ENCODE results near the gene SIVA1.

SIVA1 gene, protein sequence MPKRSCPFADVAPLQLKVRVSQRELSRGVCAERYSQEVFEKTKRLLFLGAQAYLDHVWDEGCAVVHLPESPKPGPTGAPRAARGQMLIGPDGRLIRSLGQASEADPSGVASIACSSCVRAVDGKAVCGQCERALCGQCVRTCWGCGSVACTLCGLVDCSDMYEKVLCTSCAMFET
- total RNA-seq: 6.1 to 33.9 (median 21.3) reads per million in 18 experiments

DNA sequence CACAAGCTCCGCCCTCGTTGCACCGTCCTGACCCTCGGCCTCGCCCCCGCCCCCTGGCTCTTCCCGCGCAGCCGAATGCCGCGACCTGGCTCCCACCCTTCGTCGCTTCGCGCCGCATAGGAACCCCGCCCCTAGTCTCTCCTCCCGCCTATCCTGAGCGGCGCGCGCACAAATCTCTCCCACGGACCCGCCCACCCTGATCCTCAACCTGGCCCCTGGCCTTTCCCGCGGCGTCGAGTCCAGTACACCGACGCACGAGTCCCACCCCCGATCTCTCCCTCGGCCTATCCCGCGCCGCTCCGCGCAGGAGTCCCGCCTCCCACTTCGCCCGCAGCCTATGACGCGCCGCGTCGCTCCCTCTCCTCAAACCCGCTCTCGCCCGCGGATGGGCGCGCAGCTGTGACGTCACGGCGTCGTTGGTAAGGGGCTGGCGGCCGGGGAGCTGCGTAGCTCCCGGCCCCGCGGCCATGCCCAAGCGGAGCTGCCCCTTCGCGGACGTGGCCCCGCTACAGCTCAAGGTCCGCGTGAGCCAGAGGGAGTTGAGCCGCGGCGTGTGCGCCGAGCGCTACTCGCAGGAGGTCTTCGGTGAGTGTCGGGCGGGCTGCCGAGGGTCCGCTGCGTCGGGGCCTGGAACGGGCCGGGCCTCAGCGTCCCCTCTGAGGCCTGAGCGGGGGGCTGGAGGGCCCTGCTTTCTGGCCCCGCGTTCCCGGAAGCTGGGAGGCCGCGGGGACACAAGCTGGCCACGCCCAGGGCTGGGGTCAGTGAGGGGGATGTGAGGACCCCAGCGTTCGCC lies at the start of gene SIVA1:
TSS of gene SIVA1 (plus strand) at position 413 of the 793 bp plus-strand sequence. CDS start at position 468, 55 bp downstream.
- DNase-seq: peak; percentile 99 to 100

DNA sequence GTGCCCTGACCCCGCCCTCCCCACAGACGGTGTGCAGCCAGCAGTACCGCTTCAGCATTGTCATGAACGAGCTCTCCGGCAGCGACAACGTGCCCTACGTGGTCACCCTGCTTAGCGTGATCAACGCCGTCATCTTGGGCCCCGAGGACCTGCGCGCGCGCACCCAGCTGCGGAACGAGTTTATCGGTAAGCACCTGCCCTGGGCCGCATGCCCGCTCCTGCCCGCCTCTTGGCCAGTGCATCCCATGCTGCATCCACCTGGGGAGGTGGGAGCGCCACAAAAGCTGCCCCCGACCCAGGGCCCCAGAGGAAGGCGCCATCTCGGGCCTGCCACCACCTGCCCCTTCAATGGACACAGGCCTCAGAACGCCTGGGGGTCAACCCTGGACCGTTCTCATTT lies 49.7 kb upstream of the SIVA1 start:
- no peak for DNase-seq

DNA sequence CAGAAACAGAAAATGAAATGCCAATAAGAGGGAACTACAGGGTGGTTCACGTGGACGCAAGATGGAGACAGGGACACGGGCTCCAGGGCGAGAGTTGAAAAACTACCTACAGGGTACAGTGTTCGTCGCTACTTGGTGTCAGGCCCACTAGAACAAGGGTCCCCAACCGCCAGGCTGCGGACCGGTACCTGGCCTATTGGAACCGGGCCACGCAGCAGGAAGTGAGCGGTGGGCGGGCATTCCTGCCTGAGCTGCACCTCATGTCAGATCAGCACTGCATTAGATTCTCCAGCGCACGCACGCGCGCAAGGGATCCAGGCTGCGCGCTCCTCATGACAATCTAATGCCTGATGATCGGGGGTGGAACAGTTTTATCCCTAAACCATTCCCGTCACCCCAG lies 48.7 kb upstream of the SIVA1 start:
- DNase-seq: no peak

DNA sequence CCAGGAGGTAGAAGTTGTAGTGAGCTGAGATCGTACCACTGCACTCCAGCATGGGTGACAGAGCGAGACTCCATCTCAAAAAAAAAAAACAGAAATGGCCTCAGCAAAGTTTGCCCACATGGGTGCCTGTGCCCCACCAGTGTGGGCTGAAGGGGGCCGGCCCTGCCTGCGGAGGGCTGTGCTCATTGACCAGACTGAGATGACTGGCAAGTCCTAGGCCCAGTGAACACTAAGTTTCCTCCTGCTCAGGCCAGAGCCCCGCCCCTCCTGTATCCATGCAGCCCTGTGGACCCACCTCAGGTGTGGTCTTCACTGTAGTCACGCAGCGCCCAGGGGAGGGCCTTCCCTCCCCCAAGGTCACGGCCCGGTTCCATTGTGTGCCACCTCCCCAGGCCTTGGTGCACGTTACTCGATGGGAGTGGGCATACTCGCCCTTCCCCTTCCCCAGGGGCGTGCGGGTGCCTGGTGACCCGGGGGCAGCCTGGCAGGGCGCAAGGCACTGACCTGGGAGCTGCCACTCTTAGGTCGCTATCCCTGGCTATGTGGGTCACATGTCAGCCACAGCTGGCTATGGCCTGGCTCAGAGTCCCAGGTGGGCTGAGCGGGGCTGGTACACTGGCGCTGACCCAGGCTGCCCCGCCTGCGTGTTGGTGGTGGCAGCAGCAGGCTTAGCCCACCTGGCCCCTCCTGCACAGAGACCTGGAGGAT lies 47.5 kb upstream of the SIVA1 start:
- no peak for DNase-seq

DNA sequence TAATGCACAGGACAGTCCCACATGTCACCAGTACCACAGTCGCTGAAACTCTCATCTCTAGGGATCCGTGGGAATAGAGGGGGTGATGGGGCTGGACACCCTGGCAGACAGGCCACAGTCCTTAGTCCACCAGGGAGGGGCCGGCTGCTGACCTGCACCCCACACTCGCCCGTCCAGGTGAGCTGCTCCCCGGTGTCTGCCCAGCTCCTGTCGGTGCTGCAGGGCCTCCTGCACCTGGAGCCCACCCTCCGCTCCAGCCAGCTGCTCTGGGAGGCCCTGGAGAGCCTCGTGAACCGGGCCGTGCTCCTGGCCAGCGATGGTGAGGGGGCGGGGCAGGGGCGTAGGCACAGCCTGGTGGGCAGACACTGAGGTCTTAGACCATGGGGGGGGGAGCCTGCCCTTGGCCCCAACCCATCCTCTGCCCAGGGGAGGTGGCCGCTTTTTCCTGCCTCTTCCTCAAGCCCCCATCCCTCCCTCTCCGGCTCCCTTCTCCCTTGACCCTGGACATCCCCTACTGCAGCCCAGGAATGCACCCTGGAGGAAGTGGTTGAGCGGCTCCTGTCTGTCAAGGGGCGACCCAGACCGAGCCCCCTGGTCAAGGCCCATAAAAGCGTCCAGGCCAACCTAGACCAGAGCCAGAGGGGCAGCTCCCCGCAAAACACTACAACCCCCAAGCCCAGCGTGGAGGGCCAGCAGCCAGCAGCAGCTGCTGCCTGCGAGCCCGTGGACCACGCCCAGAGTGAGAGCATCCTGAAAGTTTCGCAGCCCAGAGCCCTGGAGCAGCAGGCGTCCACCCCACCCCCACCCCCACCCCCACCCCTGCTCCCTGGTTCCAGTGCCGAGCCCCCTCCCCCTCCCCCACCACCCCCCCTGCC lies 46.0 kb upstream of the SIVA1 start:
- DNase-seq: no peak

DNA sequence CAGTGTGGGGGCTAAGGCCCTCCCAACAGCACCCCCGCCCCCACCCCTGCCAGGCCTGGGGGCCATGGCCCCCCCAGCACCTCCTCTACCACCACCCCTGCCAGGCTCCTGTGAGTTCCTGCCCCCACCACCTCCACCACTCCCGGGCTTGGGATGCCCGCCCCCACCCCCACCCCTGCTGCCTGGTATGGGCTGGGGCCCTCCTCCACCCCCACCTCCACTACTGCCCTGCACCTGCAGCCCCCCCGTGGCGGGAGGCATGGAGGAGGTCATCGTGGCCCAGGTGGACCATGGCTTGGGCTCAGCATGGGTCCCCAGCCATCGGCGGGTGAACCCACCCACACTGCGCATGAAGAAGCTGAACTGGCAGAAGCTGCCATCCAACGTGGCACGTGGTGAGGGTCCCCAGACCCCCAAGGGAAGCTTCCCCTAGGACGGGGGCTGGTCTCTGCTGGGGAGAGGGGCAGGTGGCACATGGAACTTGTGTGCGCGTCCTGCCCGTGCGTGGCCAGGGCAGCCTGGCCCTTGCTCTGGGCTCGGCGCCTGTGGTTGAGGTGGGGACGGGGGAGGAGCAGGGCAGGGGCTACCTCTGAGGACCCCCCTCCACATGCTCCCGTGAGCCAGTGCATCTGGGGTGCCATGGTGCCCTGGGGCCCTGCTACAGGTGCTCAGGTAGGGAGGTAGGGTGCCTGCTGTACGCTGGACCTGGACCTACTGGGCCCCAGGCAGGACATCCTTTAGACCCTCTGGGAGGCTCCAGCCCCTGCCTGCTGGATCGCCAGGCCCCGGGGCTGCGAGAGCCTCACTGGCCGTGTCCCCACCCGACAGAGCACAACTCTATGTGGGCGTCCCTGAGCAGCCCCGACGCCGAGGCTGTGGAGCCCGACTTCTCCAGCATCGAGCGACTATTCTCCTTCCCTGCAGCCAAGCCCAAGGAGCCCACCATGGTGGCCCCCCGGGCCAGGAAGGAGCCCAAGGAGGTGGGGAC lies 45.0 kb upstream of the SIVA1 start:
- no peak for DNase-seq

DNA sequence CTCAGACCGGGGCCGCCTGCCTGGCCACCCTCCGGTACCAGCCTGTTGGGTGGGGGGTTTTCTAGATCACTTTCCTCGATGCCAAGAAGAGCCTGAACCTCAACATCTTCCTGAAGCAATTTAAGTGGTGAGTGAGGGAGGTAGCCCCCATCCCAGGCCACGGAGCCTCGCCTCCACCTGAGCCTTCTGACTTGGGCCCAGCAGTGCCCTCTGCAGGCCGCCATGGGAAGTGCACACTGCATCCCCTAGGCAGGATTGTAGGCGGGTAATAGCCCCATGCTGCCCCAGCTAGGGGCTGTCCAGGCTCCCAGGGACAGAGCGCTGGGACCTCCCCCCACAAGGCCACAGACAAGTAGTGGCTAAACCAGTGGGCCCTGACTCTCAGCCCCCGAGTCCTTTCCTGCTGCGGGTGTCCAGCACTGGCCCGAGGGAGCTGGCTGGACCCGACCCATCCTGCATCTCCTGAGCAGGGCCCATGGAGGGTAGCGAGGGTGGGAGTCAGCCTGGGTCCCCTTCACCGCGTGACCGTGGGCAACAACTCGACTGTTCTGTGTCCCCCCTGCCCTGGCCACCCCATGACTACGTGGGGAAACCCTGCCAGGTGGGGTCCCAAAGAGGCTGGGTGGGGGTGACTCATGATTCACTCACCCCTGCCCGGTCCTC lies 44.2 kb upstream of the SIVA1 start:
- peak; percentile 54 to 68 for DNase-seq

DNA sequence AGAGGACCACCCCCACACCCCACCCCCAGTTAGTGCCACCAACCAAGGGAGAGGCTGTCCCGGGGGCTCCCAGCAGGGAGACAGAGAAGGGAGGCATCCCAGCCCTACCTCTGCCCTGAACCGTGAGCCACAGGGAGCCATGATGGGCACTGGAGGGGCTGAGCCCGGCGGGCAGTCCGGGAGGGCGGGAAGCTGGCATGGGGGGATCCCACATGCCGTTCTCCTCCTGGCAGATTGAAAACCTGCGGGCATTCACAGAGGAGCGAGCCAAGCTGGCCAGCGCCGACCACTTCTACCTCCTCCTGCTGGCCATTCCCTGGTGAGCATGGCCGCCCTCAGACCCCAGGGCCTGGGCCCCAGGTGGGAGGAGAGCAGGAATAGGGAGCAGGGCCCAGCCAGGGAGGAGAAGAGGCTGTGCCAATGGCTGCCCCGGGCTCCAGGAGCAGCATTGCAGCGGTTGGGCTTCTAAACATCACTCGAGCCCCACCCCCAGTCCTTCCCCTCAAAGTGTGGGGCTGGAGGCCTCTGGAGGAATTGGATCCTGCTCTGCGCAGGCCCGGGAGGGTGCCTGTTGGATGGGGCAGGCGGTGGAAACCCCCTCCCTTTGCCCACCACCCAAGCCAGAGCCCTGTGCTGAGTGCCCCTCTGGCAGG lies 43.4 kb upstream of the SIVA1 start:
- DNase-seq: no peak

DNA sequence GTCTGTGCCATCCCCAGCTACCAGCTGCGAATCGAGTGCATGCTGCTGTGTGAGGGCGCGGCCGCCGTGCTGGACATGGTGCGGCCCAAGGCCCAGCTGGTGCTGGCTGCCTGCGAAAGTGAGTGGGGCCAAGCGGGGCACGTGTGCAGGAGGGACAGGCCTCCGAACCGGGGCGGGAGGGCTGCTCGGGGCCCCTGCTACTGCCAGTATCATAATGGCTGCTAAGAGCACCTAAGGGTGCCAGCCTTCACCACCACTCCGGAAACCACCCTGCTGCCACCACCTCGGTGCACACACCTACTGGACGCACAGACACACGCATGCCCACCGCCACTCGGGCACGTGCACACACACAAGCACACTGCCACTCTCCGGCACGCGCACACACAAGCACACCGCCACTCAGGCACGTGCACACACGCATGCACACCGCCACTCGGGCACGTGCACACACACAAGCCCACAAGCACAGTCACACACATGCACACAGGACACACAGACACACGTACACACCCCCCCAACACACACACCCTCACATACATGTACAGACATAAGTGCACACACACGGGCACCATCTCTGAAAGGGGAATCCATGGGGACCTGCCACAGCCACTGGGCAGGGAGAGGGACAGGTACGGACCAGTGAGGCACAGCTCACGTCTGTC lies 42.7 kb upstream of the SIVA1 start:
- DNase-seq: no peak

DNA sequence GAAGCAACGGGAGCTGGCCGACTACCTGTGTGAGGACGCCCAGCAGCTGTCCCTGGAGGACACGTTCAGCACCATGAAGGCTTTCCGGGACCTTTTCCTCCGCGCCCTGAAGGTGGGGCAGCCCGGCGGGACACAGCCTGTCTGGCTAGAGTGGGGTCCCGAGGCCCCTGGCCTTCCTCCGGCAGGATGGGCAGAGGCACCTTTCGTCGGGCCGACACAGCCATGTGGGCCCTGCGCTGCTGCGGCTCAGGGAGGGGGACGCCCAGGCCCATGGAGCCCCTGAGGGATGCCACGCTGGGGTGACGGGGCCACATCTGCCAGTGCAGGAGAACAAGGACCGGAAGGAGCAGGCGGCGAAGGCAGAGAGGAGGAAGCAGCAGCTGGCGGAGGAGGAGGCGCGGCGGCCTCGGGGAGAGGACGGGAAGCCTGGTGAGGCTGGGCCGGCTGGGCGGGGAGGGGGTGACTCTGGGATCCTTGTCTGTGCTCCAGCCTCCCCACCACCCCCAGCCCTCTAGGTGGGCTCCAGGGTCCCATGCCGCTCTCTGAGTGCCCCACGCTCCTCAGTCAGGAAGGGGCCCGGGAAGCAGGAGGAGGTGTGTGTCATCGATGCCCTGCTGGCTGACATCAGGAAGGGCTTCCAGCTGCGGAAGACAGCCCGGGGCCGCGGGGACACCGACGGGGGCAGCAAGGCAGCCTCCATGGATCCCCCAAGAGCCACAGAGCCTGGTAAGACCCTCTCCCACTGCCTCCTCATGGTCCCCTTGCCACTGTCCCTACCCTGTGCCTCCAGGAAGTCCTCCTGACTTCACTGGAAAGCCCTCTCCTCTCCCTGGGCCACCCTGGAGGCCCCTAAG lies 39.8 kb upstream of the SIVA1 start:
- no peak for DNase-seq

DNA sequence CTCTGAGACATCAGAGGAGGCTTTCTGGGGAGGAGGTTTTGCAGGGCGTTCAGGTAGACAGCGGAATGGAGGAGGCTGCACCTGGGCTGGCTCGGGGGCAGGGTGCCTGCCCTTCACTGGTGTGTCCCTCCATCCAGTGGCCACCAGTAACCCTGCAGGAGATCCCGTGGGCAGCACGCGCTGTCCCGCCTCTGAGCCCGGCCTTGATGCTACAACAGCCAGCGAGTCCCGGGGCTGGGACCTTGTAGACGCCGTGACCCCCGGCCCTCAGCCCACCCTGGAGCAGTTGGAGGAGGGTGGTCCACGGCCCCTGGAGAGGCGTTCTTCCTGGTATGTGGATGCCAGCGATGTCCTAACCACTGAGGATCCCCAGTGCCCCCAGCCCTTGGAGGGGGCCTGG lies 38.9 kb upstream of the SIVA1 start:
- DNase-seq: no peak

DNA sequence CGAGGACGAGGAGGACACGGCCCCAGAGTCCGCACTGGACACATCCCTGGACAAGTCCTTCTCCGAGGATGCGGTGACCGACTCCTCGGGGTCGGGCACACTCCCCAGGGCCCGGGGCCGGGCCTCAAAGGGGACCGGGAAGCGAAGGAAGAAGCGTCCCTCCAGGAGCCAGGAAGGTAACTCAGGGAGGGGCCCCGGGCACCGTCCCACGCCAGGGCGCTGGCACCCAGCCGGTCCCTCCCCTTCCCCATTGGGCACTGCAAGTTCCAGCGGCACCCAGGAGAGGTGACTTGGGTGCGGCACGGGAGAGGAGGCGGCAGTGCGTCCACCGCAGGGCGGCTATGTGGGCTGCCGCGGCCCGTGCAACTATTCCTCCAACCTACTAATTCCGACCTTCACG lies 38.3 kb upstream of the SIVA1 start:
- no peak for DNase-seq

DNA sequence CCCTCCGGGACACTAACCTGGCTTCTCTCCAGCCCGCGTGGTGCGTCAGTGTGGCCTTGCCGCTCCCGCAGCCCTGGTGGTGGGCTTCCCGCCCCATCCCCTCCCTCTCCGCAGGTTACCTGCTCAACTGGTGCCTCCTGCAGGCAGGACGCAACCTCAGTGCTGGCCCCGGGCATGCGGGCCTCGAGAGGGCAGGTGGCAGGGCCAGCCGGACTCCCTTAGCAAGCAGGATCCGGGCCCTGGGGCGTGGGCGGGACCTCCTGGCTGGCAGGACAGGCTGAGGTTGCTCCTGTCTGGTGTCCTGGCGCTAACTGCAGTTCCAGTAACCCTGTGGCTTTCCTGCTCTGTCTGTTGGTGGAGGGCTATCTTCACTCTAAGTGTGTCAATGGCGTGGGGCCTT lies 37.5 kb upstream of the SIVA1 start:
- no peak for DNase-seq

DNA sequence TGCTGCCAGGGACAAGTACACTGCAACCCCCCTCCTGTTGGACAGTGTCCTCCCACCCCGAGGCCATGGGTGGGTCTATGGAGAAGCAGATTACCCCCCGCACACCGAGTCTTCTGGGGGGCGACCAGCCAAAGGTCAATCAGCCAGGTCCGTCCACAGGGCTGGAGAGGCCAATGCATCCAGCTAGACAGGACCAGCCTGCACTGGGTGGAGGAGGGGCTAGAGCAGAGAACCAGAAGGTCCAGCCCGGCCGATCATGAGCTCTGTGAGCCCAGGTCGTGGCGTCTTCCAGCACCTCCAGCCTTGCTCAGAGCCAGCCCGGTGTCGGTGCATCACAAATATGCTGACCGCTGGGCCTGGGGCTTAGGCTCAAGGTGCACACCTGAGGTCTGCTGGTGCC lies 37.1 kb upstream of the SIVA1 start:
- DNase-seq: no peak

DNA sequence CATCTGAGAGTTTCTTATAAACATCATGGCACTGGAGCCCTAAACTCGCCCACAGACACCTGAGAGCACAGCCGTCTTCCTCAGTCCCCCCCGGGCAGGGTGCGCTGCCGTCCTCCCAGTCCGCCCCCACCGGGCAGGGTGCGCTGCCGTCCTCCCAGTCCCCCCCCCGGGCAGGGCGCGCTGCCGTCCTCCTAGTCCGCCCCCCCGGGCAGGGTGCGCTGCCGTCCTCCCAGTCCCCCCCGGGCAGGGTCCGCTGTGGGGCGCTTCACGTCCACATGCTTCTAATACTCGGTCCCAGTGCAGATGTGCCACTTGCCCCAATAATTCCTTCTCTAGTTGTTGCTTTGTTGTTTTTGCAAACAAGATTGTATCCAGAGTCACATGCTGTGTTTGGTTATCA lies 35.8 kb upstream of the SIVA1 start:
- DNase-seq: no peak

DNA sequence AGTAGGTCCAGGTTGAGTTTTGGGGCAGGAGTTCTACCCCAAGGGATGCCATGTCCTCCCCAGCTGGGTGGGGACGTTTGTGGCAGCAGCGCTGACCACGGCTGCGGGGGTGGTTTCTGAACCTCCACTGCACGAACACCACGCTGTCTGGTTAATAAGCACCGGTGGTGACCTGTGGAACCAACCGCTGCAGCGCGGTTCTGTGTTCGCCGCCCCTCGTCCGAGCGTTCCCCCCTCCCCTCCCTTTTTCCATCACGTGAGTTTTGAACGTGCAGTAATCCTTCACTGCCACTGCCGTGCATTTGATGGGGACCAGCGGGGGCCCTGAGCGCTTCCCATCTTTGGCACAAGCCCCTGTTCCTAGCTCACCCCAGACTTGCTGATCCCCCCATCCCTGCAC lies 35.3 kb upstream of the SIVA1 start:
- DNase-seq: no peak

DNA sequence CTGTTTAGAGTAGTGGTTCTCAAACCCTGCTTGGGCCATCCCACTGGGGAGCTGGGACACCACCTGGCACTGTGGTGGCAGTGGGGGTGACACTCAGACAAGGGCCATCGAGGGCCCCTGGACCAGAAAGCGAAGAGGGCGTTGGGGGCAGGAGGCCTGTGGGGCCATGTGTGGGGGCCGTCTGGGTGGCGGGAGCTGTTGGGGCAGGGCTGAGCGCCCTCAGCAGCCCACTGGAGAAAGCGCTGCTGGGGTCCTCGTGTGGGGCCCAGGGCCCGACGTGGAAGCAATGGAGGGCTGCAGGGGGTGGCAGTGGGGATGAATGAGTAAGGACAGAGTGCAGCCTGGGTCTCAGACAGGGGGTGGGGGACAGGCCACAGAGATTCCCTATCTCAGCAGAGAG lies 34.8 kb upstream of the SIVA1 start:
- no peak for DNase-seq

DNA sequence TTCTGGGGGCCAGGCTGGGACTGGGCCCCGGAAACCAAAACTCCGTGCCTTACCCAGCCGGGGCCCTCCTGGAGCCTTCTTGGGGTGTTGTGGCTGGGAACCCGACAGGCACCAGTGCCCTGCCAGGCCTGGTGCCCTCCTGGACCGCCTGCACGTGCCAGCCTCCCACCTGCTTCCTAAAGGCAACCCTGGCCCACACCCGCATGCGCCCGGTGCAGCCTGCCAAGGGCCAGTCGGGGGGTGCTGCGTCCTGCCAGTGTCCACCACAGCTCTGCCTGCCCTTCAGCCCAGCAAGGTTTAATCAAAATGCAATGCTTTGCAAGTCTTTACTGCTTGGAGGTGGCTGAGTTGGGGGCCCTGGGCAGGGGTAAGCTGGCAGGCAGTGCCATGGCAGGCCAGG lies 34.1 kb upstream of the SIVA1 start:
- no peak for DNase-seq

DNA sequence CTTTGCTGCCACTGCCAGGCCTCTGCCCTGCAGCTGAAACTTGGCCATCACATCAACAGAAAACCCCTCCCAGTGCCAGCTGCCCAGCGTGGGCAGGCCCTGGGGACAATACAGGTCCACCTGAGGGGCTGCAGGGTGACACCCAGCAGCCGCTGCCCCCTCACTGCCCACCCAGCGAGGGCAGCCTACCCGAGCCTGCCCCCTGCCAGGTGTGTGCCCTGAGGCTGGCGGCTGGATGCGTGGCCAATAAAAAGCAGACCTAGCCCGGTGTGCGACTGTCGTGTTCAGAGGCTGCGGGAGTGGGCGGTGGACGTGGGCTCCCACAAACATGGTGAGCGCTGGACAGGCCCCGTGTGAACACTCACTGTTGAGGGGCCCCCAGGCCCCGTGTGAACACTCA lies 33.6 kb upstream of the SIVA1 start:
- DNase-seq: no peak
